Measurements from ENCODE around the gene RXFP1.

- TF ChIP-seq CTCF (IDR thresholded peaks at IDR 0.05; ENCODE audit: insufficient read depth, low read length, poor library complexity, severe bottlenecking): no peak
- no peak for TF ChIP-seq EZH2phosphoT487 (conservative IDR thresholded peaks at IDR 0.05; ENCODE audit: low read length)
These were observed 67.1 kb downstream of the RXFP1 start for GRCh38 chr4:158588777-158589176.

All from SU-DHL-6 (cell line).